Right lobe of liver (tissue), 6 donors: ENCODE data around the gene APMAP. TPM values are rescaled to one million over a fixed set of nuclear protein-coding genes. Genes with fewer than 3 reads are reported as not detected.
A peak's percentile ranks its signal among the peaks of the same experiment; 100 is the strongest.

Experiments used
- ATAC-seq, 4 donors: fragments of 200-7000 bp; cut with Tn5 transposase; one replicate each; pipeline ENCODE4 v1.9.1; 2020; ENCODE audit warnings: mild to moderate bottlenecking in 4 of 4, moderate library complexity in 4 of 4
- DNase-seq, 3 donors: peaks; one replicate each; pipeline ENCODE4 v3.0.0-alpha.2; 2020
- H3K27ac ChIP-seq, 3 donors: fragments of 200-600 bp; one replicate each; pipeline ENCODE4 v1.8.0; 2022
- H3K27me3 ChIP-seq, 2 donors: fragments of 200-600 bp; one replicate each; pipeline ENCODE4 v1.8.0; 2022
- H3K36me3 ChIP-seq, 4 donors: fragments of 200-600 bp; sonication (generic) in 1 of 4; one replicate each; pipeline versions ENCODE4 v1.5.1 to v1.8.0; 2017 to 2022; ENCODE audit warnings: control low read depth in 1 of 4
- H3K4me1 ChIP-seq, 4 donors: fragments of 200-600 bp; sonication (generic) in 1 of 4; one replicate each; pipeline versions ENCODE4 v1.5.1 to v1.8.0; 2017 to 2022; ENCODE audit warnings: control low read depth in 1 of 4
- H3K4me3 ChIP-seq, 3 donors: fragments of 200-600 bp; one replicate each; pipeline ENCODE4 v1.8.0; 2022
- H3K9me3 ChIP-seq, 4 donors: fragments of 200-600 bp; sonication (generic) in 1 of 4; one replicate each; pipeline versions ENCODE4 v1.5.1 to v1.8.0; 2017 to 2022; ENCODE audit warnings: control low read depth in 1 of 4
- POLR2A ChIP-seq: fragments of 450-650 bp; IDR thresholded peaks from one replicate; pipeline ENCODE4 v1.6.1; 2017; ENCODE audit warnings: antibody characterized with exemption, mild to moderate bottlenecking
- WGBS: methylation state at CpG from one replicate; pipeline ENCODE4 v1.1.6; 2018; ENCODE audit warnings: low coverage, low lambda C conversion rate; ENCODE audit not compliant: insufficient coverage; ENCODE audit errors: missing lambda C conversion rate; 5-methylcytosine and 5-hydroxymethylcytosine counted together
- intact Hi-C, 2 donors: fragments of 100-400 bp; cut with DNase I; formaldehyde crosslinking; loops; one replicate each; pipeline versions ENCODE4 v1.11.2 to v1.14.1; 2022
- total RNA-seq, 6 experiments: library from RNA; depleted of rRNA in 2 of 6; stranded (reverse); fragments of >200 nt in 2 of 6; fragmentation: NEBNext Ultra II Directional in 3 of 6; extraction: Animal tissue kit (Norgen Biotek cat#: 25700) in 3 of 6; gene quantifications; one replicate each; pipeline versions ENCODE4 v1.1.0 to v1.2.4, GENCODE V29; 2016 to 2023
- TF ChIP-seq, protein P1 (sequence below), 4 donors: fragments of 200-600 bp in 3 of 4; fragments of 450-650 bp in 1 of 4; IDR thresholded peaks; one replicate each; pipeline versions ENCODE4 v1.5.1 to v1.8.0; 2016 to 2022; ENCODE audit warnings: antibody characterized with exemption in 4 of 4, mild to moderate bottlenecking in 2 of 4
- donor health status: DM: no; HTN: yes; CAD: no.
- donor health status: DM: no; HTN: no; CAD: no.
- donor health status: DM: no; HTN: no; CAD: no.
- donor health status: DM: no; HTN: yes; CAD: no.
- donor health status: DM: no; HTN: yes; CAD: no.

The APMAP gene
- total RNA-seq, 6 experiments from 2014 or later, result 130 to 210 (median 140) TPM

DNA sequence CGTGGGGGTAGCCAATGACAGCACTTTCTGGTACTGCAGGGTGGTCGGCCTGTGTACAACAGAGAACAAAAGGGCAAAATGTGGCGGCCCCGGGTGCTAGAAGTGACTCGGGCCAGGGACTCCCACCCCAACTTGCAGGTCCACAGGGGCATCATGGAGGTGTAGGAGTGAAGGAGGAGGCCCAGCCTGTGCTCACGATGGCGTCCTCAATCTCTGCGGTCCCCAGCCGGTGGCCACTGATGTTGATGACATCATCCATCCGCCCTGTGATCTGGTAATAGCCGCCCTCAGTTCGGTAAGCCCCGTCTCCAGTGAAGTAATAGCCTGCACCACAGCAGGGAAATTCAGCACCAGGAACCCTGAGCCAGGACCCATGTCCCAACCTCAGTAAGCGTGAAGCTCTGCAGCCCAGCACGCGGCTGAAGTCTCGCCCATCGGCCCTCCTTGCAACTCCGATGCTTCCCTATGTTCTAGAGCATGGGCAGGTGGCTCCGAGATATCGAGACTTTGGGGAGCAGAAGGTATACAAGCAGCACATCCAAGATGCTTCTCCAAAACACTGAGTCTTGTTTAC is 20.2 kb upstream of the APMAP start:
- H3K4me1 ChIP-seq, result peaks cover 0 to 37% (median 9%) of the 10 kb centered on the region in 4 donors
- no peak for TF ChIP-seq POLR2A
- TF ChIP-seq, protein P1, sequence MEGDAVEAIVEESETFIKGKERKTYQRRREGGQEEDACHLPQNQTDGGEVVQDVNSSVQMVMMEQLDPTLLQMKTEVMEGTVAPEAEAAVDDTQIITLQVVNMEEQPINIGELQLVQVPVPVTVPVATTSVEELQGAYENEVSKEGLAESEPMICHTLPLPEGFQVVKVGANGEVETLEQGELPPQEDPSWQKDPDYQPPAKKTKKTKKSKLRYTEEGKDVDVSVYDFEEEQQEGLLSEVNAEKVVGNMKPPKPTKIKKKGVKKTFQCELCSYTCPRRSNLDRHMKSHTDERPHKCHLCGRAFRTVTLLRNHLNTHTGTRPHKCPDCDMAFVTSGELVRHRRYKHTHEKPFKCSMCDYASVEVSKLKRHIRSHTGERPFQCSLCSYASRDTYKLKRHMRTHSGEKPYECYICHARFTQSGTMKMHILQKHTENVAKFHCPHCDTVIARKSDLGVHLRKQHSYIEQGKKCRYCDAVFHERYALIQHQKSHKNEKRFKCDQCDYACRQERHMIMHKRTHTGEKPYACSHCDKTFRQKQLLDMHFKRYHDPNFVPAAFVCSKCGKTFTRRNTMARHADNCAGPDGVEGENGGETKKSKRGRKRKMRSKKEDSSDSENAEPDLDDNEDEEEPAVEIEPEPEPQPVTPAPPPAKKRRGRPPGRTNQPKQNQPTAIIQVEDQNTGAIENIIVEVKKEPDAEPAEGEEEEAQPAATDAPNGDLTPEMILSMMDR (IDR thresholded peaks at IDR 0.05), result no peak
- H3K9me3 ChIP-seq, result no peaks in the 10 kb centered on the region
- H3K27ac ChIP-seq, result no peak overlapping the region
- H3K36me3 ChIP-seq, result no peaks in the 10 kb centered on the region
- ATAC-seq (no peak), DNase-seq (peak in 1 of 3 donors; percentile 41)
- H3K4me3 ChIP-seq, result no peak overlapping the region
- intact Hi-C loops, result no loop called here
- WGBS, result 100% methylated on average over 3 of the region's 21 CpGs
- no peaks in the 10 kb centered on the region for H3K27me3 ChIP-seq

DNA sequence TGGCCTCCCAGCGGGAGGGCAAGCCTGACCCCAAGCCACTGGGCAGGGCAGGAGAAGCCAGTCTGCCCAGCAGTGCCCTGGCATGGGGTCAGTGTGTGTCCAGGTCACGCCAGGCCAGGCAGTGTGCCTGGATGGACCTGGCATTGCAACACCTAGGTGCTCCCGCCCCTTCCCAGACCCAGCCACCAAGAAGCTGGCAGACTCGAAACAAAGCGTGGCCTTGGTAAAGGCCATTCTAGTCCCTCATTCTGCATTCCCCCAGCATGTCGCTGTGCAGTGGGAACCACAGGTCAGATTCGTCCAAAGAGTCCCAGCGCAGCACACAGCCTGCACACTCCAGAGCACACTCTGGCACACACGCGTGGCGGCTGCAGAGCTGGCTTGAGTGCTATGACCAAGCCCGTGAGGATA is 19.3 kb upstream of the APMAP start:
- 42% methylated on average over 9 of the region's 12 CpGs for WGBS
- peak; percentile 96 to 98 (median 97) for ATAC-seq
- no peak overlapping the region for H3K27ac ChIP-seq

DNA sequence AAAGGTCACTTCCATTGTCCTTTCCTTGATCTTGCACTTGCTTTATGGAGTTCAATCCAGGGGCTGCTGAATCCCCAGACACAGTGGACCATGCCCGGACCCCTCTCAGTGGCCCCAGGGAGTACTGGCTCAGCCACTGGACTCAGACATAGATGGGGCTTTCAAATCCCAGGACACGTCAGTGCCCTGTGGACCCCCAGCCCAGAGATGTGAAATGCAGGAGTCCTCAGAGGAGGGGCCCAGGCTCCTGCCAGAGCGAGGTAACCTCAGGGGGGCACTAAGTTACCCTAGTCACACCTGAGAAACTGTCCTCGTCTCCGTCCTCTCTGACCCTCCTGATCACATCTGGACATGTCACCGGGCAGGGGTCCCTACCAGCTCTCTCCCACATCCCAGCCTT is 18.7 kb upstream of the APMAP start:
- intact Hi-C loops, result no loop called here
- TF ChIP-seq, protein P1 (IDR thresholded peaks at IDR 0.05), result no peak
- TF ChIP-seq POLR2A, result no peak

More for the DNA sequence above, 19.3 kb upstream of the APMAP start:
- Histone ChIP-seq H3K36me3 (peaks cover 0 to 6% (median 0%) of the 10 kb centered on the region in 4 donors), H3K9me3 (no peaks in the 10 kb centered on the region), H3K4me1 (peaks cover 0 to 31% (median 9%) of the 10 kb centered on the region in 4 donors), H3K4me3 (no peak overlapping the region), H3K27me3 (no peaks in the 10 kb centered on the region)
- no peak for TF ChIP-seq POLR2A
- TF ChIP-seq, protein P1 (IDR thresholded peaks at IDR 0.05), result no peak
- intact Hi-C loops, result no loop called here
- peak; percentile 88 to 96 (median 94) for DNase-seq

DNA sequence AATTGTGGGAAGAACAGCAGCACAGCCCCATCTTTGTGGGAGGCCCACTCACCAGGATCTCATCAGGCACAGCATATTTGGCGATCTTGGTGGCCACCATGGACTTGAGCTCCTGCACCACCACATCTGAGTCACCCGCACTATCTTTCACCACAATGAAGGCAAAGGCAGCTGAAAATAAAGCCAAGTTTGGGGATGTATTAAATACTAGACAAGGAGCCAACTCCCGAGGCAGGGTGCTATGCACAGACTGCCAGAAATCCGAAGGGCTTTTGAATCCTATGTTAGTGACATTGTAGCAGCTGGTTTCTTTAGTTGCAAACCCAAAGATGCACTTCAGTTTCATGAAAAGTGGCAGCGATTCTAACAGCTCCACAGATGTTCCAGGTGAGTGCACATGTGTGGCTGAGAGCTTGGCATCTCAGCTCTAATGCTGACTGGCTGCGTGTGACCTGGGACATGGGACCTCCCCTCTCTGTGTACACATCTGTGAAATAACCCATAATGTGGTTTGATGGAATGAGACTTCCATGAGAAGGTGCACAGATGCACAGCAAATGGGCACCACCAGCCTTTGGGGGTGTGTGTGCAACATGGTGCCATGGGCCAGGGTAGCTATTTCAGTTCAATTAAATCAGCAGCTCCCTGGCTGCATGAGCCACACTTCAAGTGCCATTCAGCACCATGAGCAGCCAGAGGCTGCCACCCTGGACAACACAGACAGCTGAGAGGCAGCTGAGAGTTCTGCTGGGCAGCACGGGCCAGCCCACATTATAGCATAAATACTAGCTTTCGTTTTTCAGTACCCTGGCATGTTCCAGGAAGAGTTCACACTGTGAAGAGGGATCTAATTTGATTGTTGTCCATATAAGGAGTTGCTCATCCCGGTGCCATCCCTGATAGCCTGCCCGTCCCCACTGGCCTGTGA is 16.9 kb upstream of the APMAP start:
- intact Hi-C loops, result loop anchor here (5.0 kb wide), 1 partner anchor 38 kb away; no protein-coding TSS in a partner anchor
- Histone ChIP-seq H3K4me3 (no peak overlapping the region), H3K27ac (no peak overlapping the region), H3K4me1 (peaks cover 0 to 43% (median 9%) of the 10 kb centered on the region in 4 donors), H3K27me3 (no peaks in the 10 kb centered on the region), H3K36me3 (peaks cover 0 to 6% (median 0%) of the 10 kb centered on the region in 4 donors), H3K9me3 (no peaks in the 10 kb centered on the region)
- ATAC-seq, result no peak
- TF ChIP-seq, protein P1 (IDR thresholded peaks at IDR 0.05), result no peak
- no peak for TF ChIP-seq POLR2A
- DNase-seq, result peak in 1 of 3 donors; percentile 29
- 95% methylated on average over 7 of the region's 10 CpGs for WGBS

More for the DNA sequence above, 18.7 kb upstream of the APMAP start:
- no peak for ATAC-seq
- 83% methylated on average over 2 of the region's 6 CpGs for WGBS
- peaks cover 0 to 6% (median 0%) of the 10 kb centered on the region in 4 donors for H3K36me3 ChIP-seq
- H3K4me1 ChIP-seq, result peaks cover 0 to 31% (median 9%) of the 10 kb centered on the region in 4 donors
- no peaks in the 10 kb centered on the region for H3K27me3 ChIP-seq
- H3K4me3 ChIP-seq, result no peak overlapping the region
- peak in 1 of 3 donors; percentile 44 for DNase-seq
- no peaks in the 10 kb centered on the region for H3K9me3 ChIP-seq
- no peak overlapping the region for H3K27ac ChIP-seq
